GM12865 (cell line): ENCODE results near the gene RIF1.

ENCODE experiments used
- DNase-seq: peaks from one replicate; pipeline ENCODE4 v3.0.0; 2010; ENCODE audit warnings: low read depth
- H3K4me3 ChIP-seq: 2 replicates; pipeline ENCODE4 v1.5.1; 2011; ENCODE audit warnings: mild to moderate bottlenecking, low read depth, low read length, control low read depth
- TF ChIP-seq, protein P1 (sequence below): IDR thresholded peaks from 2 replicates; pipeline ENCODE4 v1.5.1; 2011; ENCODE audit warnings: low read length, control low read depth, low read depth, inconsistent platforms; ENCODE audit not compliant: insufficient read depth; ENCODE audit errors: missing control alignments

The RIF1 gene

DNA sequence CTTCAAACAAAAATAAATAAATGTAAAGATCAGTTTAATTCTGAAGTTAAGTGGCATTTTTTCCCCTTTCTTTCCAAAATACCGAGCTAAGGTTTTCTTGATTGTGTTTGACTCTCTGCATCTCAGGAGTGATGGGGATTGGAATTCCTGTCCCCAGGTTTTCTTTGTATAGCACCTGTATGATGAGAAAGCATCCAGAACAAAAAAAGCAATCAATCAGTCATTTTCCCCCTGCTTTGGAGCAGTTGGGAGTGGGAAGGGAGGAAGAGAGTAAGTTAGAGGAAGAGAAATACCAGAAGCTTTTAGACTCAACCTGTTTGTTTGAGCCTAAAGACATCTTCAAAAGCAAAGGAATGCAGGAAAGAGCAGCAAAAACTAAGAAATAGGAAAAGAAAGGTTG lies 88.5 kb downstream of the RIF1 start:
- TF ChIP-seq, protein P1, sequence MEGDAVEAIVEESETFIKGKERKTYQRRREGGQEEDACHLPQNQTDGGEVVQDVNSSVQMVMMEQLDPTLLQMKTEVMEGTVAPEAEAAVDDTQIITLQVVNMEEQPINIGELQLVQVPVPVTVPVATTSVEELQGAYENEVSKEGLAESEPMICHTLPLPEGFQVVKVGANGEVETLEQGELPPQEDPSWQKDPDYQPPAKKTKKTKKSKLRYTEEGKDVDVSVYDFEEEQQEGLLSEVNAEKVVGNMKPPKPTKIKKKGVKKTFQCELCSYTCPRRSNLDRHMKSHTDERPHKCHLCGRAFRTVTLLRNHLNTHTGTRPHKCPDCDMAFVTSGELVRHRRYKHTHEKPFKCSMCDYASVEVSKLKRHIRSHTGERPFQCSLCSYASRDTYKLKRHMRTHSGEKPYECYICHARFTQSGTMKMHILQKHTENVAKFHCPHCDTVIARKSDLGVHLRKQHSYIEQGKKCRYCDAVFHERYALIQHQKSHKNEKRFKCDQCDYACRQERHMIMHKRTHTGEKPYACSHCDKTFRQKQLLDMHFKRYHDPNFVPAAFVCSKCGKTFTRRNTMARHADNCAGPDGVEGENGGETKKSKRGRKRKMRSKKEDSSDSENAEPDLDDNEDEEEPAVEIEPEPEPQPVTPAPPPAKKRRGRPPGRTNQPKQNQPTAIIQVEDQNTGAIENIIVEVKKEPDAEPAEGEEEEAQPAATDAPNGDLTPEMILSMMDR, result no peak
- no peak overlapping the region for H3K4me3 ChIP-seq
- no peak for DNase-seq

DNA sequence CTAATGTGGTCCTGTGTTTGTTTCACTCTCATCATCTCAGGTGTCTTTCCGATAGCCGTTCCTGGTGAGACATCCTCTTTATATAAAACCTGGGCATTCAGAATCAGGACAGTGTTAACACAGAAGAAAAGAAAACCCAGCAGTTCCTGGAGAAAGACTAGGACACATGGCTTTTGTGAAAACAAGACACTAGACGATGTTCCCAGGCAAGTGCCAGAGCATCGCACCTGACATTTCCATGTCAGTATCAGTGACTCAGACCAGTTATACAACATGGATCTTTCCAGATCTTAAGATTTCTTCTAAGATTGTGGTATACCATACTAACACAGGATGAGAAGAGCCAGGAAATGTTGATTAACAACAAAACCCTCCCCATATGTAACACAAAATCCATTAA lies 96.5 kb downstream of the RIF1 start:
- no peak for DNase-seq
- TF ChIP-seq, protein P1, result no peak
- H3K4me3 ChIP-seq, result no peak overlapping the region

DNA sequence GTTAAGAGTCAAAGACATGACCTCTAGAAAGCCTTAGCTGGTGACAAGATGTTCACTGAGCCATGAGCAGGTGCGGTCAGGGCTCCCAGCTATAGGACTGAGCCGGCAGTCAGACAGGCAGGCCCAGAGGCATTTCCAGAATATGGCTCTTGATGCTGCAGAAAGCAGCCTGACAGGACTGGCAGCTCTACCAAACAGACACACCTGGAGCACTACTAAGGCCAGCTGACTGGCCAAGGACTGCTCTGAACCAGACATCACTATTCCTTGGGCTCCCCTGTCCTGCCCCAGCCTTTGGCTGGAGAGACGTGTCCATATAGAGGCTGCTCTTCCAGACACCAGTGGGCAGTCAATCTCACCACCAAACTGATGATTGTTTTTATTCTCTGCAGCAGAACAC lies 98.8 kb downstream of the RIF1 start:
- H3K4me3 ChIP-seq, result no peak overlapping the region
- DNase-seq, result no peak
- TF ChIP-seq, protein P1, result no peak

DNA sequence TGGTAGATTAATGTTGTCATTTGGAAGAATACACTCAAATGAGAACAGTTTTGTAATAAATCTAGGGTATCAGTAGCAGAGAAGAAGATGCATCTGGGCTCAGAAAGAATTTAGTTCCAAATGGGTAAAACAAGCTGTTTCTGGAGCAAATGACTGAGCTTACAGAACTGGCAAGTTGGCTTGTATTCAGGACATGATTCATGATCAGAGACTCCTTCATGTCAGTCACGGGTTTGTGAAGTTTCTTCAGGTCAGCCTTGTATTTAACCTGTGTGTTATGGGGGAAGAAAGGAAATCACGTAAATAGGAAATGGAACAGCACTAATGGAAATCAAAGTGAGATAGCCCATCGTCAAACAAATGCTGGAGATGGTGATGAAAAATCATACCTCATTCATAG lies 109.1 kb downstream of the RIF1 start:
- DNase-seq, result no peak
- TF ChIP-seq, protein P1, result no peak
- H3K4me3 ChIP-seq, result no peak overlapping the region

DNA sequence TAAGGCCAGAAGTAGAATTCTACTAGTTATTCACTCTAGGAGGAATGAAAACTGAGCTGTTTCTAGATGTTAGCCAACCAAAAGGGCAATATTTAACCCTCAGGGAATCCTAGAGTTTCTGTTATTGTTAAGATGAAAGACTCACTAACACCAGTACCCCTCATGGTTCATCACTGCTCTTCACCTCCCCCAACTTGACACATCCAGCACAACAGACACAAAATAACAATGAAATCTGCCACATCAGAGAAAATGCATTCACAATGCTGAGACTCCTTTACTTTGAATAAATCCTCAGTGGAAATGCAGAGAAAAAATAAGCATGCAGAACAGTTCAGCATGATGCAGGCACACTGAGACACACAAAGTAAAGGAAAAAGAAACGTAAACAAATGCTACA lies 111.3 kb downstream of the RIF1 start:
- H3K4me3 ChIP-seq, result no peak overlapping the region
- DNase-seq, result no peak
- TF ChIP-seq, protein P1, result no peak

DNA sequence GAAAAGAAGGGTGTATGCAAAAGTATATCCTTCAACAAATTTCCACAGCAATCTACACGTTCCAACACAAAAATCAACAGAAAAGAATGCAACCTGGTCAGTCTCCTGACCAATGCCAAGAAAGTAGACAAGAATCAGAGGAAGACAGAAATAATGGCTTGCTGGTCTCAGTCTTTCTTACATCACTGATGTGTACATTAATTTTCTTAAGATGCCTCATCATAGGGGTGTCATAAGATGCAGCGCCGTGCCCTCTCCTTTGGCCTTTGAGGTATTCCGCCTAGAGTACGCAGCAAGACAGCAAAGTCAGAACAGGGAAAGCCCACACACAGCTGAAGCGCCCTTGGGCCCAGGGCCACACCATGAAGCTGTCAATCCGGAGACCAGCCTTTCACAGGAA lies 112.9 kb downstream of the RIF1 start:
- no peak for DNase-seq
- H3K4me3 ChIP-seq, result no peak overlapping the region
- TF ChIP-seq, protein P1, result no peak

DNA sequence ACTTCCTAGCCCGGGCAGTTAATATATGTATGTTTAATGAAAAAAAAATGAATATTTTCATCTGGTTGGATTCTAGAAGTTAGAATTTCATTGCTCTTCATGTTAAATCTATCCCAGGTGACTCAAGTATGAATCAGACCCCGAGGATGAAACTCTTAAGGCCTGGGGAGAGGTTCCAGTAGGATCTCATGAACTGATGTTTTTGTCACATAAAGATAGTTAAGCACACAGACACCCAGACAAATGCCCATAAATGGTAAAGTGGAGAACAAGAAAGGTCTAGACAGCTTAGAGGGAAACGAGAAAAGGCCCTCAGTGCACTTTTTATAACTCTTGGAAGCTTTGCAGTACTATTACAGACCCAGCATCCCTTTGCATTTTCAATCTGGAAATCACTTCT lies 114.1 kb downstream of the RIF1 start:
- no peak overlapping the region for H3K4me3 ChIP-seq
- no peak for DNase-seq
- TF ChIP-seq, protein P1, result no peak
